ENCODE measurements around the gene IGSF9.
A peak's percentile ranks its signal among the peaks of the same experiment; 100 is the strongest.
"Not testable (repeated sequence)": the region's sequence is repeated elsewhere in the genome, so short reads cannot be mapped to it uniquely, and the experiment has no call there.

The IGSF9 gene

GRCh38 chr1:159900086-159900680, 45.2 kb downstream of the IGSF9 start, which contains the start of gene CFAP45:
Gene CFAP45, minus strand, starts transcription at chr1:159900165. Its CDS starts 67 bp downstream, at chr1:159900098.
- peaks cover 1% of the 10 kb centered on the region for H3K36me3 Mint-ChIP-seq (ENCODE audit: insufficient read depth)
- H3K9me3 Mint-ChIP-seq: no peaks in the 10 kb centered on the region
- no peak for DNase-seq (ENCODE audit: low spot score in 2 of 2)
- no peak within 1 kb of the TSS for H3K4me3 Mint-ChIP-seq
- H3K27ac Mint-ChIP-seq (ENCODE audit: low read depth): peak within 1 kb of the TSS; percentile 78
- no peak for ATAC-seq (replicated peaks; ENCODE audit: extremely low read depth, poor library complexity, severe bottlenecking)
- no peaks in the 10 kb centered on the region for H3K4me1 Mint-ChIP-seq
- H3K27me3 Mint-ChIP-seq: peaks cover 2% of the 10 kb centered on the region

GRCh38 chr1:159899634-159900033, 45.8 kb downstream of the IGSF9 start:
- not testable (repeated sequence) for H3K4me1 Mint-ChIP-seq; H3K4me3 Mint-ChIP-seq; DNase-seq (ENCODE audit: low spot score in 2 of 2); H3K9me3 Mint-ChIP-seq; H3K27me3 Mint-ChIP-seq; ATAC-seq (replicated peaks; ENCODE audit: extremely low read depth, poor library complexity, severe bottlenecking); H3K36me3 Mint-ChIP-seq (ENCODE audit: insufficient read depth)
- peak overlapping the region; percentile 78 for H3K27ac Mint-ChIP-seq (ENCODE audit: low read depth)

DNA sequence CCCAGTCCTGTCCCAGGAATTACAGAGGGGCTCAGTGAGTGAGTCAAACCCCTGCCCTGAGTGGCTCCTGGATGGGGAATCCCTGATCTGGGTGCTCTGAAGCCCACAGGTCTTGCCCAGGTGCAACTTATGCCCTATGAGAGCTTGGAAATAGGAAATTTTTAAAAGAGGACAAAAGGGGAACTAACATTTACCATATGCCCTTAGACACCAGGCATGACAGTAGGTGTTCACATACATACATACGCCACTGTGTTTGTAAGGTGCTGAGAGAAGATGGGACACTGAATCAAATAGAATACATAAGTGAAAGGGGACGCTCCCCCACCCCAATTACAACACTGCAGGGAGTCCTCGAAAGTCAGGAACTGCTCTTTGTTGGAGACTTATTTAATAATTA, 46.9 kb downstream of the IGSF9 start:
- Mint-ChIP-seq H3K27ac (ENCODE audit: low read depth) (no peak overlapping the region), H3K36me3 (ENCODE audit: insufficient read depth) (no peaks in the 10 kb centered on the region), H3K9me3 (no peaks in the 10 kb centered on the region), H3K4me3 (no peak overlapping the region), H3K27me3 (peaks cover 6% of the 10 kb centered on the region), H3K4me1 (no peaks in the 10 kb centered on the region)
- DNase-seq (ENCODE audit: low spot score in 2 of 2): no peak
- ATAC-seq (replicated peaks; ENCODE audit: extremely low read depth, poor library complexity, severe bottlenecking): no peak

DNA sequence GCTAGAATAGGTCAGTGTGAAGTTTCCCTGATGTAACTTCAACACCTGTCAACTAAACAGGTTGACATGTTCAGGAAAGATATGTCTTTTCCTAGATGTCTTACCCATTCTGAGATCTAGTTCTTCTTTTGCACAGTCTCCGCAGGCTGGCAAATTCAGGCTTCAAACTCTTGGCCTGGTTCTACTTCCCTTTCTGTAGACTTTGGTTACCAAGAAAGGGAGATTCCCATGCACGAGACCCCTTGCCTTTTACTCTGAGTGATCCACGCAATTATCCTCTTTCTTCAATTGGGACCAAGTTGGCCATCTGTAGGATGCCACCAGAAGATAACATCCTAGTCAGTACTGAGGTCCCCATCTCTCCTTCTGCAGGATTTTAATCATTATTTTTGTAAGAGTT, 47.5 kb downstream of the IGSF9 start:
- H3K27ac Mint-ChIP-seq (ENCODE audit: low read depth): no peak overlapping the region
- peaks cover 6% of the 10 kb centered on the region for H3K27me3 Mint-ChIP-seq
- H3K4me1 Mint-ChIP-seq: no peaks in the 10 kb centered on the region
- H3K4me3 Mint-ChIP-seq: no peak overlapping the region
- H3K9me3 Mint-ChIP-seq: no peaks in the 10 kb centered on the region
- DNase-seq (ENCODE audit: low spot score in 2 of 2) (no peak), ATAC-seq (replicated peaks; ENCODE audit: extremely low read depth, poor library complexity, severe bottlenecking) (no peak)
- no peaks in the 10 kb centered on the region for H3K36me3 Mint-ChIP-seq (ENCODE audit: insufficient read depth)

DNA sequence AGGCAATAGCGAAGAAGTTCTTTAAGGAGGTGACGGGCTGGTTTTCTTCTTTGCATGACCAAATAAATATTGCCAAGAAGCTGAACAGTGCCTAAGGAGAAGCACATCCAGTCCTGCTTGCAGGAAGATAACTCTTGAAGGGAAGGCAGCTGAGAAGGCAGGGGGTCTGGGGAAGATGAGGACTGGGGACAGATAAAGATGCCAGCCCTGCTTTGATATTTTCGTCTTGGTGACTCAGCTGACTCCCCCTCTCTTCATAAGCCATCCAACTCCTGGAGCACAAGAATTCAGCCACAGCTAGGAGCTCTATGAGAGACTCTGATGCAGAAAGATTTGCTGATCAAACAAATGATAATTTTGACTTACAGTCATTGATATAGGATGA, 48.9 kb downstream of the IGSF9 start:
- Mint-ChIP-seq H3K9me3 (no peaks in the 10 kb centered on the region), H3K27ac (ENCODE audit: low read depth) (no peak overlapping the region), H3K4me1 (peaks cover 9% of the 10 kb centered on the region), H3K4me3 (no peak overlapping the region), H3K27me3 (peaks cover 6% of the 10 kb centered on the region), H3K36me3 (ENCODE audit: insufficient read depth) (no peaks in the 10 kb centered on the region)
- no peak for ATAC-seq (replicated peaks; ENCODE audit: extremely low read depth, poor library complexity, severe bottlenecking)
- DNase-seq (ENCODE audit: low spot score in 2 of 2): no peak

GRCh38 chr1:159895836-159896545, 49.4 kb downstream of the IGSF9 start:
- Mint-ChIP-seq H3K27me3 (peaks cover 6% of the 10 kb centered on the region), H3K9me3 (no peaks in the 10 kb centered on the region), H3K36me3 (ENCODE audit: insufficient read depth) (no peaks in the 10 kb centered on the region), H3K4me1 (peaks cover 12% of the 10 kb centered on the region), H3K4me3 (no peak overlapping the region), H3K27ac (ENCODE audit: low read depth) (no peak overlapping the region)
- ATAC-seq (replicated peaks; ENCODE audit: extremely low read depth, poor library complexity, severe bottlenecking): no peak
- no peak for DNase-seq (ENCODE audit: low spot score in 2 of 2)

GRCh38 chr1:159895286-159895685, 50.1 kb downstream of the IGSF9 start:
- no peaks in the 10 kb centered on the region for H3K36me3 Mint-ChIP-seq (ENCODE audit: insufficient read depth)
- H3K4me1 Mint-ChIP-seq: peaks cover 14% of the 10 kb centered on the region
- H3K4me3 Mint-ChIP-seq: no peak overlapping the region
- H3K9me3 Mint-ChIP-seq: no peaks in the 10 kb centered on the region
- no peak for ATAC-seq (replicated peaks; ENCODE audit: extremely low read depth, poor library complexity, severe bottlenecking)
- DNase-seq (ENCODE audit: low spot score in 2 of 2): no peak
- no peak overlapping the region for H3K27ac Mint-ChIP-seq (ENCODE audit: low read depth)
- peaks cover 6% of the 10 kb centered on the region for H3K27me3 Mint-ChIP-seq

- Mint-ChIP-seq H3K36me3 (ENCODE audit: insufficient read depth) (no peaks in the 10 kb centered on the region), H3K9me3 (no peaks in the 10 kb centered on the region), H3K27me3 (peaks cover 6% of the 10 kb centered on the region), H3K4me3 (no peak overlapping the region), H3K4me1 (peaks cover 37% of the 10 kb centered on the region), H3K27ac (ENCODE audit: low read depth) (no peak overlapping the region)
- ATAC-seq (replicated peaks; ENCODE audit: extremely low read depth, poor library complexity, severe bottlenecking) (no peak), DNase-seq (ENCODE audit: low spot score in 2 of 2) (no peak)
Observed at GRCh38 chr1:159892944-159893343, 52.5 kb downstream of the IGSF9 start.

DNA sequence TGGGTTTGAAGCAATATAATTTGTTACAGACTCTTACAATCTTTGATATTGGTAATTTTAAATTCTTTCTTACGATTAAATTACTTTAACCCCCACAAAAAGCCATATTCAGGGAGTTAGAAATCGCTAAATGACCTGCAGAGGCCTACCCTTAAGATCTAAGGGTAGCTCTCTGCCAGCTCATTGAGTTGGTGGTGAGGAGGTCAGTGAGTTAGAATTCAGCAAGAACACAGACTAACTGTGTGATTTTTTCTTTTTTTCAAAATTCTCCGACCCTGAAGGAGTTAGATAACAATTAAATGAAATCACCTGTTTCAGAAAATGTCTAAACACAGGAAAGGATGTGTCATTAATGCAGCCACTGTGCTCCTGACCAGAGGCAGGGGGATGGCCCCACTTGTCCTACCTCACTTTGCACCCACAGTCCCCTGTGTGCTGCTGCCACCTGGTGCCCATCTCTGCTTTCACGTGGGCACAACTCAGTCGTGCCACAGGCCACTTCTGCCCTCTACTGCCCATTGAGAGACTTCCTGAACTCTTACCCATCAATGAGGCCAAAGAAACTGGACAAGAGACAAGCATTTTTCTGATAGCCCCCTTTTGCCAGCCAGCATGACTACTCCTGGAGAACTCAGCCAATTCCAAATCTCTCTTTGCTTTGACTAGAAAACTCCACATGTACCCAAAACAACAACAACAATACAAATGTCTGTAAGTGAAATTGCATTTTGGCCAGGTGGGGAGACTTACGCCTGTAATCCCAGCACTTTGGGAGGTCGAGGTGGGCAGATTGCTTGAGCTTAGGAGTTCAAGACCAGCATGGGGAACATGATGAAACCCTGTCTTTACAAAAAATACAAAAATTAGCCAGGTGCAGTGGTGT, 53.9 kb downstream of the IGSF9 start:
- peaks cover 6% of the 10 kb centered on the region for H3K27me3 Mint-ChIP-seq
- peaks cover 37% of the 10 kb centered on the region for H3K4me1 Mint-ChIP-seq
- DNase-seq (ENCODE audit: low spot score in 2 of 2): peak; percentile 68 to 72
- H3K9me3 Mint-ChIP-seq: no peaks in the 10 kb centered on the region
- no peak overlapping the region for H3K27ac Mint-ChIP-seq (ENCODE audit: low read depth)
- H3K4me3 Mint-ChIP-seq: no peak overlapping the region
- no peaks in the 10 kb centered on the region for H3K36me3 Mint-ChIP-seq (ENCODE audit: insufficient read depth)
- peak; percentile 94 for ATAC-seq (replicated peaks; ENCODE audit: extremely low read depth, poor library complexity, severe bottlenecking)

DNA sequence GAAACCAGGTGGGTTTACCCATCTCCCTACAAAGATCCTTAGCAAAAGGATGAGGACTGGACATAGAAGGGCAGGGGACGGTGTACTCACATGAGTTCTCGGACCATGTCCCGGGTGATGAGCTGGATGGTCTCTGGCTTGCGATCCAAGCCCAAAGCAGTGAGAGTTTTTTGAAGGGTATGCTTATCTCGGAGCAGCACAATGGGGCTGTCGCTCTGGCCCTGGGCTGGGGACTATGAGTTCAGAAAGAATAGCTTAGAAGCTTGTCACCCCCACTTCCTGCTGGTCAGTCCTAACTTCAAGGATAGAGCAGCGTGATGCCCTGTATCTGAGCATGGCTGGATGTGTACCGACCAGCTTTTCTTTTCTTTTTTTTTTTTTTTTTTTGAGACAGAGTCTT, 55.0 kb downstream of the IGSF9 start:
- no peak for ATAC-seq (replicated peaks; ENCODE audit: extremely low read depth, poor library complexity, severe bottlenecking)
- Mint-ChIP-seq H3K27me3 (peaks cover 6% of the 10 kb centered on the region), H3K36me3 (ENCODE audit: insufficient read depth) (no peaks in the 10 kb centered on the region), H3K27ac (ENCODE audit: low read depth) (peak overlapping the region; percentile 6), H3K4me1 (peaks cover 37% of the 10 kb centered on the region), H3K4me3 (no peak overlapping the region), H3K9me3 (no peaks in the 10 kb centered on the region)
- no peak for DNase-seq (ENCODE audit: low spot score in 2 of 2)

- H3K9me3 Mint-ChIP-seq: no peaks in the 10 kb centered on the region
- peaks cover under 1% of the 10 kb centered on the region for H3K27me3 Mint-ChIP-seq
- H3K36me3 Mint-ChIP-seq (ENCODE audit: insufficient read depth): no peaks in the 10 kb centered on the region
- peak overlapping the region; percentile 6 for H3K27ac Mint-ChIP-seq (ENCODE audit: low read depth)
- H3K4me1 Mint-ChIP-seq: peaks cover 37% of the 10 kb centered on the region
- H3K4me3 Mint-ChIP-seq: no peak overlapping the region
- no peak for DNase-seq (ENCODE audit: low spot score in 2 of 2)
- no peak for ATAC-seq (replicated peaks; ENCODE audit: extremely low read depth, poor library complexity, severe bottlenecking)
Observed at GRCh38 chr1:159889821-159890252, 55.6 kb downstream of the IGSF9 start.

DNA sequence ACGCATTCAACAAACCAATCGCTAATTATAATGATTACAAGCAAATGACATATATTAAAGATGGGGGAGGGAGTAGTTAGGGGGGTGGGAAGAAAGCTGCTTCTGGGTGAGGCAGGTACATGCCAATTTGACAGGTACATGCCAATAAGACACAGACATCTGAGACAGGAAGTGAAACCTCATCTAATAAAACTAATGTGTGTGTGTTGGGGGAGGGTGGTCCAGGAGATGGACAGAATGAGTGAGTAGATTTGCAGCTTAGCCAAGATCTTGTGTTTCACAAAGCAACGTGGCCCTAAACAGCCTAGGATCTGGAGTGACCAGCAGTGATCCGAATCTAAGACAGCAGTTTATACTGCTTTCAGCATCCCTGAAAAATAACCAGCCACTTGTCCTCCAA, 56.2 kb downstream of the IGSF9 start:
- Mint-ChIP-seq H3K4me1 (peaks cover 37% of the 10 kb centered on the region), H3K36me3 (ENCODE audit: insufficient read depth) (no peaks in the 10 kb centered on the region), H3K9me3 (no peaks in the 10 kb centered on the region), H3K4me3 (no peak overlapping the region), H3K27ac (ENCODE audit: low read depth) (no peak overlapping the region), H3K27me3 (no peaks in the 10 kb centered on the region)
- ATAC-seq (replicated peaks; ENCODE audit: extremely low read depth, poor library complexity, severe bottlenecking) (no peak), DNase-seq (ENCODE audit: low spot score in 2 of 2) (no peak)

Data from central memory CD8-positive, alpha-beta T cell (primary cell).